Pancreas (tissue), 10 donors: ENCODE data around the gene SMG1. TPM values are rescaled to one million over a fixed set of nuclear protein-coding genes. Genes with fewer than 3 reads are reported as not detected.
A peak's percentile ranks its signal among the peaks of the same experiment; 100 is the strongest.

Experiments used
- ATAC-seq, 4 donors: fragments of 200-7000 bp; cut with Tn5 transposase; one replicate each; pipeline versions ENCODE4 v1.8.0 to v1.9.1; 2020; ENCODE audit warnings: mild to moderate bottlenecking in 4 of 4, moderate library complexity in 4 of 4
- DNase-seq, 6 donors: peaks; one replicate each; pipeline ENCODE4 v3.0.0-alpha.2; 2020
- FAIRE-seq: peaks from 2 replicates; lab custom pipeline; 2012; peaks lifted over from hg19 to GRCh38; lab: Jason Lieb, UNC
- H3K27ac ChIP-seq, 4 donors: fragments of 200-600 bp; sonication (generic); 1 replicate in 3 of 4; 2 replicates in 1 of 4; pipeline versions ENCODE4 v1.5.0 to v1.8.0; 2020
- H3K27me3 ChIP-seq, 4 donors: fragments of 200-600 bp; one replicate each; pipeline ENCODE4 v1.8.0; 2021
- H3K36me3 ChIP-seq, 3 donors: fragments of 200-600 bp; sonication (generic) in 1 of 3; one replicate each; pipeline versions ENCODE4 v1.5.0 to v1.8.0; 2020 to 2021
- H3K4me1 ChIP-seq, 3 donors: fragments of 200-600 bp; one replicate each; pipeline ENCODE4 v1.8.0; 2021
- H3K4me3 ChIP-seq, 4 donors: fragments of 200-600 bp; sonication (generic) in 2 of 4; one replicate each; pipeline versions ENCODE4 v1.5.0 to v1.8.0; 2020 to 2021
- H3K9me3 ChIP-seq, 4 donors: fragments of 200-600 bp; one replicate each; pipeline ENCODE4 v1.8.0; 2021
- CTCF ChIP-seq, 4 donors: fragments of 200-600 bp; sonication (generic) in 3 of 4; IDR thresholded peaks; one replicate each; pipeline versions ENCODE4 v1.5.0 to v1.8.0; 2021; ENCODE audit warnings: antibody characterized with exemption in 4 of 4
- WGBS, 2 donors: extraction: QIAGEN DNeasy Blood & Tissue Kit; methylation state at CpG; one replicate each; pipeline ENCODE4 v1.1.7; 2013; 5-methylcytosine and 5-hydroxymethylcytosine counted together
- intact Hi-C, 3 donors: fragments of 100-400 bp; cut with DNase I; formaldehyde crosslinking; loops; one replicate each; pipeline versions ENCODE4 v1.11.1 to v1.14.2; 2022
- polyA plus RNA-seq, 2 donors: library from polyadenylated mRNA; stranded (reverse); fragments of 200-250 nt; gene quantifications; one replicate each; pipeline ENCODE4 v1.2.3, GENCODE V29; 2013
- total RNA-seq, 6 donors: library from RNA; stranded (reverse); fragmentation: NEBNext Ultra II Directional in 4 of 6; extraction: Animal tissue kit (Norgen Biotek cat#: 25700) in 4 of 6; gene quantifications; one replicate each; pipeline versions ENCODE4 v1.2.1 to v1.2.4, GENCODE V29; 2021 to 2023
- donor health status: healthy with polysubstance abuse.
- donor health status: DM: no; HTN: no; CAD: no; lungs with moderate emphysema.
- donor health status: DM: no; HTN: no; CAD: no.
- donor health status: control.
- donor health status: control.
- donor health status: Bipolar disorder and iron deficiency.
- donor health status: DM: yes; HTN: yes; CAD: no.
- donor health status: DM: no; HTN: no; CAD: no.
- donor health status: DM: no; HTN: no; CAD: no.
- donor health status: DM: yes; HTN: yes; CAD: no.

The SMG1 gene
- total and polyA plus RNA-seq, 8 donors, result 9.8 to 52.2 (median 27.5) TPM

GRCh38 chr16:18800293-18800692, 125.9 kb downstream of the SMG1 start:
- Histone ChIP-seq H3K4me3 (peak overlapping the region; percentile 65 to 92 (median 73)), H3K9me3 (no peaks in the 10 kb centered on the region), H3K27ac (peak overlapping the region in 2 of 4 donors; percentile 82), H3K36me3 (no peaks in the 10 kb centered on the region), H3K27me3 (no peaks in the 10 kb centered on the region), H3K4me1 (peaks cover 7 to 40% (median 13%) of the 10 kb centered on the region in 3 donors)
- no peak for TF ChIP-seq CTCF (IDR thresholded peaks at IDR 0.05)
- ATAC-seq, result no peak
- WGBS, 2 donors, result 1 to 2% methylated on average over 8 of the region's 8 CpGs
- no peak for FAIRE-seq
- DNase-seq, result no peak
- intact Hi-C loops, result no loop called here

DNA sequence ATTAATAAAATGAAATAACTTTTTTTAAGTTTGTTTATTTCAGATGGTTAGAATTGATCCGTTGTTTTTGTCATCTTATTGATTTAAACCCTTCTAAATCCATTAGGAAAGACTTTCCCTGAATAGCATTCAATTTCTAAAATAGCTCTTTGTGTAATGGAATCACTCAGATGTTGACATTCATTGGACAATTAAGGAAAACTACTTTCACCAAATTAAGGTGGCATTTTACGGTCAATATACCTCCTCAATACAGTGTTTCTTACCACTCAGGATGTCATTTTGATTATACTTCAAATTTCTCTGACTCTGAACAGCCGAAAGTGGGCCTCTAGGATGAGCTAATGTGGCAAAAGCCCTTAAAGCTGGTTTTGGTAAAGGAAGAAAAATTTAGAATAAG, 126.7 kb downstream of the SMG1 start:
- H3K27ac ChIP-seq, result no peak overlapping the region
- peaks cover 7 to 40% (median 13%) of the 10 kb centered on the region in 3 donors for H3K4me1 ChIP-seq
- TF ChIP-seq CTCF (IDR thresholded peaks at IDR 0.05), result no peak
- peaks cover 0 to under 1% (median 0%) of the 10 kb centered on the region in 3 donors for H3K36me3 ChIP-seq
- no peaks in the 10 kb centered on the region for H3K27me3 ChIP-seq
- FAIRE-seq, result no peak
- no peaks in the 10 kb centered on the region for H3K9me3 ChIP-seq
- DNase-seq, result no peak
- peak overlapping the region in 2 of 4 donors; percentile 73 for H3K4me3 ChIP-seq
- intact Hi-C loops, result no loop called here
- no peak for ATAC-seq
- WGBS, 2 donors, result 51 to 60% methylated on average over 3 of the region's 3 CpGs

DNA sequence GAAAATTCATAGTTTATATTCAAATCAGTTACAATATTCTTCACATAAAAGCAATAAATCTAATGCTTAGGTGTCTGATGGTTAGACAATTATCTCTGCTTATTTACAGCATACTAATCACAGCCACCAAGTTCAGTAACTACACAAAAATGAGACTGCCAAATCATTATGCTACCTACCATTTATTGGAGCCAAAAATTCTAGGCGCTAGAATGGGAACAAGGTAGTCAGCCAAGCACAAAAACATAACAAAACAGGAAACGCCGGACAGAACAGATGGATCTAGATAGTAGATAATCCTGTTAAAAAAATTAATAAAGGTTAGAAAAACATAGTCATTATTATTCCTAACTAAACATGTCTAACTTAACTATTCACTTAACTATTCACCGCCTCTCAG, 128.5 kb downstream of the SMG1 start:
- peaks cover 1 to 12% (median 8%) of the 10 kb centered on the region in 3 donors for H3K36me3 ChIP-seq
- peaks cover 7 to 40% (median 13%) of the 10 kb centered on the region in 3 donors for H3K4me1 ChIP-seq
- H3K9me3 ChIP-seq, result no peaks in the 10 kb centered on the region
- 41 to 45% methylated on average over 4 of the region's 4 CpGs for WGBS, 2 donors
- H3K4me3 ChIP-seq, result no peak overlapping the region
- intact Hi-C loops, result no loop called here
- no peak for TF ChIP-seq CTCF (IDR thresholded peaks at IDR 0.05)
- FAIRE-seq, result no peak
- H3K27me3 ChIP-seq, result no peaks in the 10 kb centered on the region
- no peak for DNase-seq
- peak overlapping the region in 1 of 4 donors; percentile 41 for H3K27ac ChIP-seq
- no peak for ATAC-seq

- ATAC-seq, result peak in 2 of 4 donors; percentile 11 to 21
- H3K27ac ChIP-seq, result peak overlapping the region in 2 of 4 donors; percentile 2 to 57
- intact Hi-C loops, result no loop called here
- no peak for TF ChIP-seq CTCF (IDR thresholded peaks at IDR 0.05)
- no peak for FAIRE-seq
- H3K27me3 ChIP-seq, result no peaks in the 10 kb centered on the region
- H3K9me3 ChIP-seq, result no peaks in the 10 kb centered on the region
- no peak for DNase-seq
- WGBS, 2 donors, result 13 to 16% methylated on average over 1 of the region's 1 CpG
- H3K4me3 ChIP-seq, result no peak overlapping the region
- peaks cover 4 to 12% (median 10%) of the 10 kb centered on the region in 3 donors for H3K36me3 ChIP-seq
- H3K4me1 ChIP-seq, result peaks cover 7 to 38% (median 9%) of the 10 kb centered on the region in 3 donors
Observed at GRCh38 chr16:18796377-18796776, 129.8 kb downstream of the SMG1 start.

DNA sequence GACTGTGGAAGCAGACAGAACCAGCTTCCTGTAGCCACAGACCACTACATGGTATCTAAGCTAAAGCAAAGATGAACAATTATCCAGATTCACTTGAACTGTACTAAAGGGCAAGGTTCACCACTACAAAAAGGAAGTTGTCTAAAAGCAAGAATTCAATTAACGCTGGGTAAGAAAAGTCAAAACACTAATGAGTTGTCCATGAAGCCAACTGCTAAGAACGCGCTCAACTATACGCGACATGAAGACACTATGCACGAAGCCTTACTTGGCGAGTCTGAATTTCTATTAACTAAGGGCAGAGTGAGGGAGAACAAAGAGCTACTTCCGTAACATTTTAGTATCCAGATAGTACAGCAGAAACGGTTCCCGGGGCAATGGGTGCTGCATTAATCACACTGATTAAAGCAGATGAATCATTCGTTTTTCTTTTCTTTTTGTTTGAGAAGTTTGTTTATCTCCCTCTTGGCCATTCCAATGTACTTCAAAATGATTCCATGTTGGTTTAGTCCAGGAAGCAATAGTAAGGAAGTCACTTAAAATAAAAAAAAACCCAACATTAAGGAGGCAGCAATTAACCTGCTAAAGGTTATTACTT, 133.3 kb downstream of the SMG1 start:
- WGBS, 2 donors, result 89% methylated on average over 11 of the region's 11 CpGs
- ATAC-seq, result no peak
- intact Hi-C loops, result no loop called here
- no peaks in the 10 kb centered on the region for H3K9me3 ChIP-seq
- peaks cover 7 to 26% (median 17%) of the 10 kb centered on the region in 3 donors for H3K4me1 ChIP-seq
- peaks cover 4 to 13% (median 10%) of the 10 kb centered on the region in 3 donors for H3K36me3 ChIP-seq
- FAIRE-seq, result no peak
- no peak for DNase-seq
- H3K27me3 ChIP-seq, result no peaks in the 10 kb centered on the region
- H3K27ac ChIP-seq, result no peak overlapping the region
- TF ChIP-seq CTCF (IDR thresholded peaks at IDR 0.05), result no peak
- no peak overlapping the region for H3K4me3 ChIP-seq
